ENCODE measurements around the gene BRF1.

DNA sequence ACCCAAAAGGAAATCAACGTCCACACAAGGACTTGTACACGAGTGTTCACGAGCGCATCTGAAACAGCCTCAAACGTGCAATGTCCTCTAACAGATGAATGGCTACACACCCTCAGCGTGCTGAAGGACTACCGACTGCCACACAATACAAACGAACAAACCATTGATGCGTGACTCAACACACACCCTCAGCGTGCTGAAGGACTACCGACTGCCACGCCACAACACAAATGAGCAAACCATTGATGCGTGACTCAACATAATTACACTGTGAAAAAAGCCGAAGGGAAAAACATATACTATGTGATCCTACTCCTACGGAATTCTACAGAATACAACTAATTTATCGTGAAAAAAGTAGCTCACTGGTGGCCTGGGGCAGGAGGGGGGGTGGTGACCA is 77.5 kb downstream of the BRF1 start:
- TF ChIP-seq CTCF (IDR thresholded peaks at IDR 0.05; ENCODE audit: insufficient read depth, low read length, poor library complexity, severe bottlenecking) (no peak), EZH2phosphoT487 (conservative IDR thresholded peaks at IDR 0.05; ENCODE audit: low read length) (no peak)

All from SU-DHL-6 (cell line).